HG03442 (cell line): ENCODE measurements around the gene VSIG2.
A peak's percentile ranks its signal among the peaks of the same experiment; 100 is the strongest.

ENCODE experiments used
- ATAC-seq: cut with Tn5 transposase; IDR thresholded peaks from one replicate; pipeline ENCODE4 v1.9.1; 2021; ENCODE audit warnings: mild to moderate bottlenecking, moderate library complexity; ENCODE audit not compliant: unreplicated experiment

Gene VSIG2

GRCh38 chr11:124749912-124750311 is 2.1 kb downstream of the VSIG2 start:
- no peak for ATAC-seq

- no peak for ATAC-seq
Measured at GRCh38 chr11:124748481-124749343, 3.3 kb downstream of the VSIG2 start.

- ATAC-seq: no peak
Measured at GRCh38 chr11:124748100-124748418, 4.0 kb downstream of the VSIG2 start.

GRCh38 chr11:124747406-124748099 is 4.5 kb downstream of the VSIG2 start:
- ATAC-seq: no peak

GRCh38 chr11:124746621-124747243 is 5.3 kb downstream of the VSIG2 start:
- ATAC-seq: peak; percentile 89

- ATAC-seq: no peak
Measured at GRCh38 chr11:124745835-124746620, 6.0 kb downstream of the VSIG2 start.

- ATAC-seq: no peak
Measured at GRCh38 chr11:124745270-124745834, 6.7 kb downstream of the VSIG2 start.

GRCh38 chr11:124743050-124743449 is 9.0 kb downstream of the VSIG2 start:
- ATAC-seq: no peak

- no peak for ATAC-seq
Measured at GRCh38 chr11:124742555-124742954, 9.5 kb downstream of the VSIG2 start.

- peak; percentile 44 for ATAC-seq
Measured at GRCh38 chr11:124740277-124740882, 11.7 kb downstream of the VSIG2 start.

GRCh38 chr11:124739479-124740276 is 12.4 kb downstream of the VSIG2 start, which contains the start of gene NRGN:
TSS of gene NRGN (plus strand) at chr11:124739942. CDS start at chr11:124740085, 143 bp downstream.
- ATAC-seq: peak; percentile 96

- no peak for ATAC-seq
Measured at GRCh38 chr11:124738713-124739478, 13.2 kb downstream of the VSIG2 start.

GRCh38 chr11:124737638-124738305 is 14.3 kb downstream of the VSIG2 start:
- ATAC-seq: no peak

- no peak for ATAC-seq
Measured at GRCh38 chr11:124736736-124737135, 15.3 kb downstream of the VSIG2 start.

- ATAC-seq: no peak
Measured at GRCh38 chr11:124732230-124732629, 19.8 kb downstream of the VSIG2 start.

- ATAC-seq: no peak
Measured at GRCh38 chr11:124729571-124729970, 22.5 kb downstream of the VSIG2 start.

- no peak for ATAC-seq
Measured at GRCh38 chr11:124728134-124728533, 23.9 kb downstream of the VSIG2 start.

- ATAC-seq: no peak
Measured at GRCh38 chr11:124727474-124727873, 24.6 kb downstream of the VSIG2 start.
